ENCODE measurements around the gene HOXC9.

DNA sequence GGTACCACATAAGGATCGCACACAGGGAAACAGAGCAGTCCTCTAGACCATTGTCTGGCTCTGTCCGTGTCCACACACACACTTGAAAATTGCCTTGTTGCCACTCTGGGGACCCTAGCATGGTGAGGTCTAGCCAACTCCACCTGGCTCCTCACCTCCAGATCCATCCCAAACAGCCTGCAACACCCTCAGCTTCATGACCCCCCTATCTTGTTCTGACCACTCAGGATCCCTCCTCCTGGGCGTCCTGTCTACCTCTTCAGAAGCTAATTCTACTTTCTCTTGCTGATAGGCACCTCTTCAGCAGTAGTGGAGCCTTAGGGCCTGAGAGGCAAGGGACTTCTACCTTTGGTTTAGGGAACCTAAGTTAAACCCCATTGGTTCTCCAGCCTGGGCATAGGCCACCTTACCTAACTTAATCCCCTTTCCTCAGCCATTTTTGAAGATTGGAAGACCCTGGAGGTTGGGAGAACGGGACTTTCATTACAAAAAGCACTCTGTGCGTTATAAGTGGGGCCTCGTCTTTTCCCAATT is 32.2 kb downstream of the HOXC9 start:
- TF ChIP-seq POLR2AphosphoS5 (IDR thresholded peaks at IDR 0.05) (no peak), CTCF (IDR thresholded peaks at IDR 0.05 in 8 of 11, conservative IDR thresholded peaks at IDR 0.05 in 3 of 11) (no peak), POLR2A (IDR thresholded peaks at IDR 0.05) (no peak)
